HG02623 (cell line): ENCODE measurements around the gene NOTCH2.

Experiments used
- ATAC-seq: cut with Tn5 transposase; IDR thresholded peaks from one replicate; pipeline ENCODE4 v1.9.1; 2021; ENCODE audit warnings: moderate library complexity; ENCODE audit not compliant: unreplicated experiment

Gene NOTCH2

GRCh38 chr1:119882132-119883049 lies 187.1 kb downstream of the NOTCH2 start:
- no peak for ATAC-seq

GRCh38 chr1:119879510-119880434 lies 189.7 kb downstream of the NOTCH2 start:
- no peak for ATAC-seq

- no peak for ATAC-seq
Measured at GRCh38 chr1:119878171-119878570, 191.3 kb downstream of the NOTCH2 start.

- ATAC-seq = no peak
Measured at GRCh38 chr1:119874186-119874585, 195.3 kb downstream of the NOTCH2 start.

- no peak for ATAC-seq
Measured at GRCh38 chr1:119873135-119874015, 196.1 kb downstream of the NOTCH2 start.

- ATAC-seq = no peak
Measured at GRCh38 chr1:119871881-119872280, 197.6 kb downstream of the NOTCH2 start.

- no peak for ATAC-seq
Measured at GRCh38 chr1:119870917-119871596, 198.4 kb downstream of the NOTCH2 start.

GRCh38 chr1:119869995-119870394 lies 199.5 kb downstream of the NOTCH2 start:
- ATAC-seq = no peak

GRCh38 chr1:119868176-119868575 lies 201.3 kb downstream of the NOTCH2 start:
- ATAC-seq = no peak

- no peak for ATAC-seq
Measured at GRCh38 chr1:119866451-119866850, 203.0 kb downstream of the NOTCH2 start.

- no peak for ATAC-seq
Measured at GRCh38 chr1:119865627-119866026, 203.8 kb downstream of the NOTCH2 start.

- no peak for ATAC-seq
Measured at GRCh38 chr1:119862276-119862675, 207.2 kb downstream of the NOTCH2 start.
